Measurements from ENCODE around the gene PFKFB3. TPM values are rescaled to one million over a fixed set of nuclear protein-coding genes. Genes with fewer than 3 reads are reported as not detected.
A peak's percentile ranks its signal among the peaks of the same experiment; 100 is the strongest.

The PFKFB3 gene
- total and polyA plus RNA-seq, 2 of the 4 experiments (the other 2 are of a cell fraction) = 34.1 to 45.5 TPM

DNA sequence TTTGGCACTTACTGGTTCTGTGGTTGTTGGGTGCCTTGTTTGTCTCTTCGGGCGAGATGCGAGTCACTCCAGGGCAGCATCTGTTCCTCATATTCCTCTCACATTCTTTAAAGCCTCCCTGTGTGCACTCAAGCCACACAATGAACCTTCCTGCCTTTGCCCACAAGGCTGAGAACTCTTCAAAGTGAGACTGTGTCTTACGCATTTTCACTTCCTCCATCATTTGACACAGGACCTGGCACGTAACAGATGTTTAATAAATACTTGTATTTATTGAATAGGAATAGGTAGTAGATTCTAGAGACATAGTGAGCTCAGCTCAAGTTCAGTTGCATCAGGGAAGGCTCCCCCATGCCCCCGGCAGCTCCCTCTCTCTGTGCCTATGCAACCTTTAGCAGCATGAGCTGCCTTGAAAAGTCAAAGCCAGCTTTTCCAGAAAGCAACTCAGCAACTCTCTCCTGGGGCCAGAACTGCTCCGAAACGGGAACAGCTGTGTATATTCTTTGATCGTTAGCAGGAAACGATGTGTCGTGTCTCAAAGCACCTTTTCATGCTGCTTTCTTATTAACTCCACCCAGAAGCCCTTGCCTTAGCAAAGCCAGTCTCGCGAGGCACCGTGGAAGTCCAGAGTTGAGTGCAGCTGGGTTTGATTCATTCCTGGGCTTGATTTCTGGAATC, 97.5 kb downstream of the PFKFB3 start:
- H3K27ac ChIP-seq (ENCODE audit: insufficient read depth, low read length) = no peak overlapping the region
- CTCF ChIA-PET = interaction anchor here (1.1 kb wide), 1 partner anchor 13 kb away, joined by 4 read pairs; no protein-coding TSS in a partner anchor
- no peak overlapping the region for H2BK5ac ChIP-seq (ENCODE audit: low read depth, low read length, poor library complexity, severe bottlenecking)
- H3K56ac ChIP-seq (ENCODE audit: extremely low read depth, insufficient read depth, low read length) = no peak overlapping the region
- H2BK120ac ChIP-seq (ENCODE audit: low read depth, low read length) = no peak overlapping the region
- no peaks in the 10 kb centered on the region for H4K20me1 ChIP-seq (ENCODE audit: insufficient read depth, low read length)
- H3K4me1 ChIP-seq (ENCODE audit: control insufficient read depth, insufficient read depth, low read length) = peaks cover 7% of the 10 kb centered on the region; the same call in 1 of the 2 replicates
- no peak overlapping the region for H3K4me3 ChIP-seq (ENCODE audit: insufficient read depth, low read depth, low read length)
- intact Hi-C loops (cut with micrococcal nuclease) (no loop called here), dilution Hi-C loops (cut with HindIII; ENCODE audit: low sequenced_read_pairs, unreplicated experiment) (no loop called here), in situ Hi-C loops (cut with MboI; ENCODE audit: low sequenced_read_pairs) (no loop called here)
- H3K36me3 ChIP-seq (ENCODE audit: control insufficient read depth, insufficient read depth, low read length) = no peaks in the 10 kb centered on the region
- H3K18ac ChIP-seq (ENCODE audit: low read depth, low read length) = no peak overlapping the region
- no peak overlapping the region for H3K4ac ChIP-seq (ENCODE audit: low read depth, low read length)
- H2AFZ ChIP-seq (replicated peaks; ENCODE audit: low read length, poor library complexity) = peak overlapping the region; percentile 71
- H3K27me3 ChIP-seq (ENCODE audit: control insufficient read depth, insufficient read depth, low read length) = no peaks in the 10 kb centered on the region
- 0 out of 3 replicates have a peak overlapping the region, but pooled peaks have one; percentile 4 for H2BK15ac ChIP-seq (ENCODE audit: low read depth, low read length)
- no peak overlapping the region for H2AK5ac ChIP-seq (ENCODE audit: low read depth, low read length)
- ATAC-seq (ENCODE audit: low read depth) (peak; percentile 72), DNase-seq (peak; percentile 56)
- no CpG with 5 or more reads among the region's 14 CpGs for WGBS, 2 experiments (ENCODE audit: extremely low coverage in 2 of 2, insufficient read length in 1 of 2)
- H3K23ac ChIP-seq (ENCODE audit: low read depth, low read length) = peak overlapping the region; percentile 5; the same call in 1 of the 2 replicates
- H4K5ac ChIP-seq (ENCODE audit: low read depth, low read length) = no peak overlapping the region; the same call in 1 of the 2 replicates
- 0 out of 2 replicates have a peak overlapping the region, but pooled peaks have one; percentile 22 for H3K14ac ChIP-seq (replicated peaks; ENCODE audit: low read depth, low read length)
- no peak overlapping the region for H3K9ac ChIP-seq (ENCODE audit: low read depth, low read length)
- peaks cover 3% of the 10 kb centered on the region; the same call in 1 of the 2 replicates for H3K9me1 ChIP-seq (ENCODE audit: insufficient read depth, low read length)
- POLR2A ChIA-PET (ENCODE audit: unreplicated experiment) = no interaction called here
- no peak overlapping the region for H4K91ac ChIP-seq (ENCODE audit: insufficient read depth, low read depth, low read length)
- H3K4me2 ChIP-seq (ENCODE audit: low read depth, low read length) = no peak overlapping the region; the same call in 1 of the 2 replicates
- BruUV-seq (replicated peaks) = no TSS peak
- peak overlapping the region; percentile 35; the same call in 1 of the 2 replicates for H2BK20ac ChIP-seq (ENCODE audit: low read depth, low read length)
- no peaks in the 10 kb centered on the region for H3K79me1 ChIP-seq (ENCODE audit: low read depth in 1 of 2, low read length in 2 of 2)
- H4K8ac ChIP-seq (ENCODE audit: low read depth in 2 of 2, low read length in 2 of 2) = peak overlapping the region in 1 of 2 experiments; percentile 24; a peak in 2 of 4 replicates
- H2AK9ac ChIP-seq (replicated peaks; ENCODE audit: low read depth, low read length, poor library complexity) = no peak overlapping the region
- no peaks in the 10 kb centered on the region for H3K9me3 ChIP-seq (ENCODE audit: control insufficient read depth, insufficient read depth, low read length)
- no peak for TF ChIP-seq SMC3 (IDR thresholded peaks at IDR 0.05; ENCODE audit: low read depth, low read length)
- no peak for TF ChIP-seq BHLHE40 (IDR thresholded peaks at IDR 0.05; ENCODE audit: low read depth, low read length)
- no peak for TF ChIP-seq RAD21 (IDR thresholded peaks at IDR 0.05; ENCODE audit: low read length)
- TF ChIP-seq CEBPB (IDR thresholded peaks at IDR 0.05; ENCODE audit: low read depth, low read length) = no peak
- TF ChIP-seq MXI1 (IDR thresholded peaks at IDR 0.05; ENCODE audit: borderline replicate concordance, low read depth, low read length) = no peak
- TF ChIP-seq USF2 (IDR thresholded peaks at IDR 0.05; ENCODE audit: low read depth, low read length) = no peak
- TF ChIP-seq MAZ (IDR thresholded peaks at IDR 0.05; ENCODE audit: borderline replicate concordance, low read depth, low read length) = no peak
- no peak for TF ChIP-seq RCOR1 (IDR thresholded peaks at IDR 0.05; ENCODE audit: insufficient replicate concordance, low read length)
- TF ChIP-seq FOS (IDR thresholded peaks at IDR 0.05; ENCODE audit: low read depth, low read length) = no peak
- TF ChIP-seq NFE2L2 (IDR thresholded peaks at IDR 0.05; ENCODE audit: low read depth, low read length) = no peak
- TF ChIP-seq CTCF (conservative IDR thresholded peaks at IDR 0.05; ENCODE audit: low read depth, low read length) = no peak
- no peak for TF ChIP-seq RFX5 (IDR thresholded peaks at IDR 0.05; ENCODE audit: low read depth, low read length)
- TF ChIP-seq, protein P1, sequence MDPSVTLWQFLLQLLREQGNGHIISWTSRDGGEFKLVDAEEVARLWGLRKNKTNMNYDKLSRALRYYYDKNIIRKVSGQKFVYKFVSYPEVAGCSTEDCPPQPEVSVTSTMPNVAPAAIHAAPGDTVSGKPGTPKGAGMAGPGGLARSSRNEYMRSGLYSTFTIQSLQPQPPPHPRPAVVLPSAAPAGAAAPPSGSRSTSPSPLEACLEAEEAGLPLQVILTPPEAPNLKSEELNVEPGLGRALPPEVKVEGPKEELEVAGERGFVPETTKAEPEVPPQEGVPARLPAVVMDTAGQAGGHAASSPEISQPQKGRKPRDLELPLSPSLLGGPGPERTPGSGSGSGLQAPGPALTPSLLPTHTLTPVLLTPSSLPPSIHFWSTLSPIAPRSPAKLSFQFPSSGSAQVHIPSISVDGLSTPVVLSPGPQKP (IDR thresholded peaks at IDR 0.05; ENCODE audit: borderline replicate concordance, low read depth, low read length) = no peak
- no peak for TF ChIP-seq MAFK (IDR thresholded peaks at IDR 0.05; ENCODE audit: low read depth, low read length)
- TF ChIP-seq POLR2A (IDR thresholded peaks at IDR 0.05; ENCODE audit: low read depth, low read length) = no peak
